Activated CD8-positive, alpha-beta memory T cell treated with anti-CD3 and anti-CD28 coated beads, Interleukin-2, amount 50 U/mL, for 48 hours (primary cell): ENCODE results near the gene USP8.
"Not testable (repeated sequence)": the region's sequence is repeated elsewhere in the genome, so short reads cannot be mapped to it uniquely, and the experiment has no call there.

Source experiments
- DNase-seq: peaks from one replicate; pipeline ENCODE4 v3.0.0-alpha.2; 2020

USP8 gene

DNA sequence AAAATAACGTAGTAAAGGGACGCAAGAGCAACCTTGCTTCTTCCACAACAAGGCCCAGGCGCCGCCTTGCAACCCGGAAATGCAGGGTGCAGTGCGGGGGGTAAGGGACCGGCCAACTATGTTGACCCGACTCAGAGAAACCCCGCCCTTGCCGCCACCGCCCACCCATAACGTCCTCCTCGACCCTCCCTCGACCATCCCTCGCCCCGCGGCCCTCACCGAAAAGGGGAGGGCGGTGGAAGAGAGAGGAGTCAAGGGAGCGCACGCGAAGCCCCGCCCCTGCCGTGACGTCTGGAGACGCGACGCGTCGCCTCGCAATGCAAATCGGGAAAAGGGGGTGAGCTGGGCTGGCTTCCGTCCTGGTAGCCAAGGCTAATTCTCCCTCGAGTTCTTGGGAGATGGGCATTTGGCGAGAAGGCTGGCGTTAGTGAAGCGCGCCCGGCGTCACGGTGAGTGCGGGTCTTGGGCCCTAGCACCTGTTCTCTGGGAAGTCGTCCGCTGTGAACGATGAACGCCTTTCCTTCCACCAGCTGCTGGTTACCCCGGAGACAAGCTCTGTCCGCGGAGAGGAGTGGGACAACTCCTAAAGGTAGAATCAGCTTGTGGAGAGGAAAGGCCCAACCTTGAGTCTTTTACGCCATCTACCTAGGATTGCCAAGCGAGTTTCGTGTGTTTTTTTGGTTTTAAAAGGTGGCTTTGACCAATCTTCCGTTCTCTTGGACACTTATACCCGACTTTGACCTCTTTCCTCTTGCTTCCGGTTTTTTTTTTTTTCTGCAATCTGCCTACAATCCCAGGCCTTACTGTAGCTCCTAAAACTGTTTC is at the start of gene USP8:
Gene USP8 (plus strand): TSS at position 340 of the 825 bp plus-strand sequence. CDS start 14,669 bp downstream, outside the sequence.
- DNase-seq, result peak; percentile 97

DNA sequence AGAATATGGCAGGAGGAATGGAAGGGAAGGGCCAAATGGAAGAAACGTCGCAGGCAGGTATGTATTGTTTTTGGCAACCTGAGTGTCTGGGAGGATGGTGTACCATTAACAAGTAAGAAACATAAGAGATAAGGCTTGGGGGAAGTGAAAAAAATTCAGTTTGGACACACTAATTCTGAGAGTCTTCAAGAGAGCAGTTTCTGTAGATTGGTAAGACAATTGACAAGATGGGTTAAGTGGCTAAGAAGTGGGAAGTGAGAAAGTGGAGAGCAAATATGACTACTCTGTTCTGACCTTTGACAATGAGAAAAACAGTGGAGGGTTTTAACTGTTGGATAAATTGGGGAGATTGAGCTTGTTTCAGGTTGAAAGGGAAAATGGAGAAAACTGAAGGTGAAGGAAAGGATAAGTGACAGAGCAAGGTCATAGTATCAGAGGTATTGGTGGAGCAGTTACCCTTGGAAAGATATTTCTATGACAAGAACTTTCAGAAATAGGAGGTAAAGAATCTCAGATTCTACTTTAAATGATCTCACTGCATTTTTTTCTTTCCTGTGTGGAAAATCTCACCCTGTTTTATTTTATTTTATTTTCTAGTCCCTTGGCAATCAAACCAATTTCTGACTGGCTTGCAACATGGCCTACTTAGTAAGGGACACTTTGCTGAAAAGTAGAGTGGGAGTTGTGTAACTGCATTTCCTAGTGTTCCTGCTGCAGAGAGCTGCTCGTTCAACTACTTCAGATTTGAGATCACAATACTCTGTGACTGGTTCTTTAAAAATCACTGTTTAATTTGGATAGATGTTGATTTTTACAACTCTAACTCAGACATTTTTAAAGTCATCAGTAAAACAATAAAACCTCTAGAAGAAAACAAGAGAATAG is 46.1 kb upstream of the USP8 start:
- DNase-seq, result no peak

DNA sequence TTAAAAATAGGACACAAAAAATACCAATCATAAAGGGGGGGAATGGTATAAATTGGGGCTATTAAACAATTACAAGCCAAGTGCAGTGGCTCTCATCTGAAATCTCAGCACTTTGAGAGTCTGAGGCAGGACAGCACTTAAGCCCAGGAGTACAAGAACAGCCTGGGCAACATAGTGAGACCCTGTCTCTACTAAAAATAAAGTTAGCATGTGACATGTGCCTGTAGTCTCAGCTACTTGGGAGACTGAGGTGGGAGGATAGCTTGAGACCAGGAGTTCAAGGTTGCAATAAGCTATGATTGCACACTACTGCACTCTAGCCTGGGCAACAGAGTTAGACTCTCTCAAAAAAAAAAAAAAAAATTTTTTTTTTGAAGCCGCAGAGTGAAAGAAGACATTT is 45.4 kb upstream of the USP8 start:
- DNase-seq, result no peak

DNA sequence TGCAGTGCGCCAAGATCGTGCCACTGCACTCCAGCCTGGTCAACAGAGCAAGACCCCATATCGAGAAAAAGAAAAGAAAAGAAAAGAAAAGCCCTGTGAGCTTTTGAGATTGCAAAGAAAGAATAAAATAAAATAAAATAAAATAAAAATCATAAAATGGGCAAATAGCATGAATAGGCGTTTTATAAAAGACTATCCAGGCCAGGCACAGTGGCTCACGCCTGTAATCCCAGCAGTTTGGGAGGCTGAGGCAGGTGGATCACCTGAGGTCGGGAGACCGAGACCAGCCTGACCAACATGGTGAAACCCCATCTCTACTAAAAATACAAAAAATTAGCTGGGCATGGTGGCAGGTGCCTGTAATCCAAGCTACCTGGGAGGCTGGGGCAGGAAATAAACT is 44.8 kb upstream of the USP8 start:
- DNase-seq, result not testable (repeated sequence)

DNA sequence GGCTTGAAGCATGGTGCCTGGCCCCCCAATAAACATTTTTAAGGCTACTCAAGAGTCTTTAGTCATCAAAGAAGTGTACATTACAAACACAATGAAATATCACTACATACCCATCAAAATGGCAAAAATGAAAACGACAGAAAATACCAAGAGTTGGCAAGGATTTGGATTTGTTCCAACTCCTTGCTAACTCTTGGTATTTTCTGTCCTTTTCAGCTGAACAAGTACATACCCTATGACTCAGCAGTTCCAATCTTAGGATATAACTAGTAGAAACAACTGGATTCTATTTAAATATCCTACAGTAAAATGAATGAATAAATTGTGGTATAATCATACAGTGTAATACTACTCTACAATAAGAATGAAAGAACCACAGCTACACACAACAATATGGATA is 44.1 kb upstream of the USP8 start:
- DNase-seq, result no peak

DNA sequence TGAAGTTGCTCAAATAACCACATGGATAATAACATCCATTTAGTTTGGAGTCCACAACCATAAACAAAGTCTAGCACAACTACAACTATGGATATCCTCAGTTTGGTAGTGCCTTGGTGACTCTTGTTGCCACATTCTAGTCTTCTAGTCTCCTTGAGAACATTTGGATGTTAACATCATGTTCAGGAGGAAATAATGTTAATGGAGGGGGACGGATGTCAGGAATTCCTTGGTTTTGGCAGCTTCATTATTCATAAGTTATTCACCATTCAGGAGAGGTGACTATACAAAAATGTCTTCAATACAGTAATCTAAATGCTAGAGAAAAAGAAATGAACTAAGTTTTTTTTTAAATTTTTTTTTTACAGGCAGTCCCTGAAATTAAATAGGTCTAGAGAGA is 42.8 kb upstream of the USP8 start:
- no peak for DNase-seq

DNA sequence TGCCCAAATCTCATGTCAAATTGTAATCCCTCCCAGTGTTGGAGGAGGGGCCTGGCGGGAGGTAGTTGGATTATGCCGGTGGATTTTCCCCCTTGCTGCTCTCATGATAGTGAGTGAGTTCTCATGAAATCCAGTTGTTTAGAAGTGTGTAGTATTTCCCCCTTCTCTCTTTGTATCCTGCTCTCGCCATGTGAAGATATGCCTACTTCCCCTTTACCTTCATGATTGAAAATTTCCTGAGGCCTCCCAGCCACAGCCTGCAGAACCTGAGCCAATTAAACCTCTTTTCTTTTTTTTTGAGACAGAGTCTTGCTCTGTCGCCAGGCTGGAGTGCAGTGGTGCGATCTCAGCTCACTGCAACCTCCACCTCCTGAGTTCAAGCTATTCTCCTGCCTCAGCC is 41.8 kb upstream of the USP8 start:
- not testable (repeated sequence) for DNase-seq

DNA sequence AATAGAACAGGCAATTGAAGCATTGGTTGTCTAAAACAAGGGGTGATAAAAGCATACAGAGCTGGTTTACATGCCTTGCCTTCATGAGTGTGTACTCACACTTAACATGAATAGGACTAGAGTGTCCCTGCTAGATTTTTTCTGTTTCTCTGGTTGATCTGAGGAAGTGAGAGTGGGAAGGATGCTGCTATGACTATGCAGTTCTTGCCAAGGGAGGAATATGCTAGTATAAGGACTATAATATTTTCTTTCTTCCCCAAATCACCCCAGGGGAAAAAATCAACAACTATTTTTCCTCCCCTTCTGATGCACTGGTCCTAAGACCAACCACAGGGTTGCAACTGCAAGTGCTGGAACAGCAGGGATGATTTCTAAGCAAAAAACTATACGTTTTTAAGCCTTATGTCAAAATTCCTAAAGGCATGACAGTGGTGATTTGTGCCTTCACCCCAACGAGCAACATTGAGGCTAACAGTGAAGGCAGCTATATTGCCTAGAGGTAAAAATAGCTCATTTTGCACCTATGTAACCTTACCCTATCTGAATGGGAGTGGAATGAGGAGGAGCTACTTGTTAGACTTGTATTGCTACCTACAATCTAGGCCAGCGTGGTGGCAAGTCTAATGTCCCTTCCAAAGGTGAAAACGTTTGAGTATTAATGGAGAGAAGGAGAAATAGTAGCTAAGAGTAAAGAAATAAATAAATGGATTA is 33.5 kb upstream of the USP8 start:
- DNase-seq, result no peak

DNA sequence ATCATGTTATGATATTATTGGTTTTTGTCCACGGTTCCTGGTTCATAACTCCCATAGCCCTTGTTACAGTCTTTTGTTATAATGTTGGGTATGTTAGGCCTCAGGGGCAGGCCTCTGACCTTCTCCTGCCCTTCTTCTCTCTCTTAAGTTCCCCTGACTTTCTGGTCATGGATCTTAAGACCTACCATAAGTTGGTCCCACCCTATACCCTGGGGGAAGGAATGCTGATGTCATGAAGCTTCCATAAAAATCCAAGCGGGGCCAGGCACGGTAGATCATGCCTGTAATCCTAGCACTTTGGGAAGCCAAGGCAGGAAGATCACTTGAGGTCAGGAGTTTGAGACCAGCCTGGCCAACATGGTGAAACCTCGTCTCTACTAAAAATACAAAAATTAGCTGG is 32.6 kb upstream of the USP8 start:
- DNase-seq, result not testable (repeated sequence)

DNA sequence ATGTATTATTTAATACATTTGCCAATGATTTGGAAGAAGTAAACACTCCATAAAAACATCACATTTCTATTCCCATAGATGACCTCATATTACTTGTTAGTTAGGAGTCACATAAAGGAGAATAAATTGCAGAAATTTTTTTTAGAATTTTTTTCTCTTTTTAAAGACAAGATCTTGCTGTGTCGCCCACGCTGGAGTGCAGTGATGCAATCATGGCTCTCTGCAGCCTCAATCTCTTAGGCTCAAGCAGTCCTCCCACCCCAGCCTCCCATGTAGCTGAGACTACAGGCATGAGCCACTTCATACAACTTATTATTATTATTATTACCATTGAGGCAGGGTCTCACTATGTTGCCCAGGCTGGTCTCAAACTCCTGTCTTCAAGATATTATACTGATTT is 12.3 kb upstream of the USP8 start:
- no peak for DNase-seq

DNA sequence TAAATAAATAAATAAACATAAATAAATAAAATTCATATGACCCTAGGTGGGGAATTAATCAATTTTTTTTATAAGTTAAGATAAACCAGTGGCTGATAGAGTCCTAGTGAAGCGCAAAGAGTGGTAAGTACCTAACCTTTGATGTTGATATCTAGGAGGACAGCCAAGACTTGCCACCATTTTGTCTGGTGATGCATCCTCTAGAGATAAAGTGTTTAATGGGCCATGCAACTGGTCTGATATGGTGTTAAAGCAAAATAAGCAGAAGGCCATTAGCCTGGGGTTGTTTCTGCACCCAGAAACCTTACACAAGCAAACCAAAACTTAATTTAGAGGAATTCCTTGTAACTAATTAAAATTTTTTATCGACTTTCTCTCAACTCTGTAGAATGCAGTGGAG is 9.6 kb upstream of the USP8 start:
- no peak for DNase-seq

DNA sequence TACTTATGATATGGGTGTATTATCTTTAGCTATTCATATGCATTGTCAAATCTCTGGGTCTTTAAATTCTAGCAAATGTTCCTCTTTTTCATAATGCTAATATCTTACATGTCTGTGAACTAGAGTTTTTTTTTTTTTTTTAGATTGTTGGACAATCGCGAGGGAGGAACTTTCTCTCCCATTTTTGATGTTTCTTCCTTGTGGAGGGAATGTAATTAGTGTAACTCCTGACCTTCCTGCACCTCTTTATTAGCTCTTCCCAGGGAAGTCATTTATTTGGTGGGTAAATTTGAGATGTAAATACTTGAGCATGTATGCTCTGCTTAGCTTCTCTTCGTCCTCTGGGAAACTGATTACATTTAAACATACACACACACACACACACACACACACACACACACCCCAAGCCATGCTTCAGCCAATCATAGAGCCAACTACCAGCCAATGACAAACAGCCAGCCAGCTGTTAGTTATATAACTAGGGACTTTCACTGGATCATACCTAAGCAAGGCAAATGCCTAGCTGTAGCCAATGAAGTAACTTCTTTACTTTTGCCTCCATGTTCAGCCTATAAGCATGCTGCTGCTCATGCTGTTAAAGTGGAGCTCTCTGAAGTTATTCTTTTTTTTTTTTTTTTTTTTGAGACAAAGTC is 8.3 kb upstream of the USP8 start:
- no peak for DNase-seq

DNA sequence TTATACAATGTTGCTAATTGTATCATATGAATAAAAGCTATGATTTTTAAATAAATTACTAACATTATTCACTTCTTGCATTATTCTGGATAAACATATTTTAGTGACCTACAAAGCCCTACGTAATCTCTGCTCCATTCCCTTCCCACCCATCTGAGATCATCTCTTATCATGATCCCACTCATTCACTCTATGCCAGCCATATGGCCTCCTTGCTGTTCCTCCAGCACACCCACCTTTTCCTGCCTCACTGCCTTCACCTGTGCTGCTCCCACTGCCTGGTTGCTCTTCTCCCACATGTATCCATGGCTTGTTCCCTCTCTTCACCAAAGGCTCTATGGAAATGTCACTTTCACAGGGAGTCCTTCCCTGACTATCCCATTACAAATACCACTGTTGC is 7.3 kb upstream of the USP8 start:
- DNase-seq, result no peak

DNA sequence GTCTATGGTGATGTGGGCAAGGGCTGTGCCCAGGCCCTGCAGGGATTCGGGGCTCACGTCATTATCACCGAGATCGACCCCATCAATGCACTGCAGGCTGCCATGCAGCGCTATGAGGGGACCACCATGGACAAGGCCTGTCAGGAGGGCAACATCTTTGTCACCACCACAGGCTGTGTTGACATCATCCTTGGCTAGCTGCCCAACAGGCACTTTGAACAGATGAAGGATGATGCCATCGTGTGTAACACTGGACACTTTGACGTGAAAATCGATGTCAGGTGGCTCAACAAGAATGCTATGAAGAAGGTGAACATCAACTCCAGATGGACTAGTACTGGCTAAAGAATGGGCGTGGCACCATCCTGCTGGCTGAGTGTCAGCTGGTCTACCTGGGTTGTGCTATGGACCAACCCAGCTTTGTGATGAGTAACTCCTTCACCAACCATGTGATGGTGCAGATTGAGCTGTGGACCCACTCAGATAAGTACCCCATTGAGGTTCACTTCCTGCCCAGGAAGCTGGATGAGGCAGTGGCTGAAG is 6.1 kb upstream of the USP8 start:
- no peak for DNase-seq

DNA sequence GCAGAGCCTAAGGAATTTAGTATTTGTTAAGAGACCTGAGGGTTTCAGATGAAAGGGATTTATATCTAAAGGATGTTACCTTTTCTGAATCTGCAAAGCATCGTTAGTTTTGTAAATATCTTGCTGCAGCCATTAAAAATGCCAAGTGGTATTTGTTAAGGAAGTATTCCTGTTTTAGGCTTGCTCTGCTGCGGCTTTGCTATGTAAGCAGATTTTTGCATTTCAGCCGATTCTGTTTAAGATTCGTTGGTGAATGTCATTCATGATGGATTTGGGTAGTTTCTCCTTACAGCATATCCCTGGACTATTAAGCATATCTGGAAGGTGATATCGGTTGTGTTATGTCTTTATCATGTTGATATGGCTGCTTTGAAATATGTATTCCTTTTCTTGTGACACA is 1.0 kb downstream of the USP8 start:
- no peak for DNase-seq

DNA sequence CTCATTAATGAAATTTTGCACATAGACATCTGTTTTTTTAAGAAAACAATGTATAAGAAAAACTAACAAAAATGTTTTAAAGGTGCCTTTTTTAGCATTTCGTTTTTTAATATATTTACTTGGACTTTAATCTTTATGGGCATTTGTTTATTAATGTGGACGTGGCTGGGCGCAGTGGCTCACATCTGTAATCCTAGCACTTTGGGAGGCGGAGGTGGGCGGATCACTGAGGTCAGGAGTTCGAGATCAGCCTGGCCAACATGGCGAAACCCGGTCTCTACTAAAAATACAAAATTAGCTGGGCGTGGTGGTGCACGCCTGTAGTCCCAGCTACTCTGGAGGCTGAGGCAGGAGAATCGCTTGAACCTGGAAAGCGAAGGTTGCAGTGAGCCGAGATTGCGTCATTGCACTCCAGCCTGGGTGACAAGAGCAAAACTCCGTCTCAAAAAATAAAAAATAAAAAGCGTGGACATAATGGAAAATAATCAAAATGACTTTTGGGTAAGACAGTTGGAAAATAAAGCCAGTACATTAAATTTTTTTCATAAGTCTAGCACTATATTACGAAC is 1.6 kb downstream of the USP8 start:
- not testable (repeated sequence) for DNase-seq

DNA sequence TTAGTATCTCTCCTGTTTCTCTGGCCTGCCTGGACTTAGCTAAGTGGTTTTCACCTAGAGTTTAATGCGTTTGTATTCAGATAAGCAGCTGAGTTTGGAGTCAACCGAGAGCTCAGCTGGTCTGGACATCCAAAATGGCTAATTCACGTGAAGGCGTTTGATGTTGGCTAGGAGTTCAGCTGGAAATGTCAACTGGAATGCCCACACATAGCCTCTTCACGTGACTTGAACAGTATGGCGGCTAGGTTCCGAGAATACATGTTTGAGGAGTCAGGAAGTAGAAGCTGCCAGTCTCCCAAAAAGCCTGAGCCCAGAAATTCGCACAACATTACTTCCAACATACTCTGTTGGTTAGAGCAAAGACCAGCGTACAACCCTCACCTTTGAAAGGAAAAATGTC is 2.2 kb downstream of the USP8 start:
- DNase-seq, result no peak

DNA sequence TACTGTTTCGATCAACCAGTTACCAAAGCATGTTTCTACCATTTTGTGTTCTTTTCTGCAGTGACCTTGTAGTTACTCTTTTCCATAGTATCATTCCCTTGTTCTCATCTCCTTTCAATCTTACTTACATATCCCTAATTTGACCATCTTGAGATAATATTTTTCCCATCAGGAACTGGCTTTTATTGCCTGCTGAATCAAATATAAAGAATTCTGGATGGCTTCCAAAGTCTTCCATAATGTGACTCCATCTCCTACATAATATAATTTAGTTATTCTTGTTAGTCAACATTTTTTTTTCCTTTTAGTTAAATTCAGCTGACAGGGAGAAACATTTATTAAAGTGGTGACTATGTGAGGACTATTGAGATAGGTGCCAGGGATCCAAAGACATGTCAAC is 7.0 kb downstream of the USP8 start:
- no peak for DNase-seq

DNA sequence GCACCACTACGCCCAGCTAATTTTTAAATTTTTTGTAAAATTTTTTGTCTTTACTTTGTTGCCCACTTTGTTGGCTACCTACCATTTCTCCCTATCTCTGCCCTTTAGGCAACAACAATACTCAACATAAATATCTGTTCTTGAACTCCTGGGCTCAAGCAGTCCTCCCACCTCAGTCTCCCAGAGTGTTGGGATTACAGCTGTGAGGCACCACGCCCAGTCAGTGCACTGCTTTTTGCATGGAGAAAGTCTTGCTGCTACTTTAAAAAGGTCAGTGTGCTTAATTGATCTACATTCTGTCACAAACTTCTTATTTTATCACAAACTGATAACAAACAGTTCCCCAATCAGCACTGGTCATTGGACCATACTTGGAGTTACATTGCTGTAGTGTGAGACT is 8.0 kb downstream of the USP8 start:
- no peak for DNase-seq

DNA sequence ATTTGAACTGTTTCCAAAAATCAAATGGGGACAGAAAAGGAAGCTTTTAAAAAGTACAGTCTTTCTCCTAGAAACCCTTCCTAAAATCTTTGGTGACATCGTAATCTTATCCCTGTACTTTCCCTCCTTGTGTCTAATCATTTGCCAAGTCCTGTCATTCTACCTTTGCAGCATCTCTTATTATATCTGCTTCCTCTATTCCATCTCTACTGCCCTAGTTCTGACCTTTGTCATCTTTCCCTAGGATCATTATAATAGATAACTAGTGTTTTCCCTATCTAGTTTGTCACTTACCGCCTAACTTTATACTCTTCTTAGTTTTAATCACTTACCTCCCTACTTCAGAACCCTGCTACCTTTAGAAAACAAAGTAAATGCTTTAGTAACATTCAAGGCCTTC is 11.6 kb downstream of the USP8 start:
- no peak for DNase-seq

DNA sequence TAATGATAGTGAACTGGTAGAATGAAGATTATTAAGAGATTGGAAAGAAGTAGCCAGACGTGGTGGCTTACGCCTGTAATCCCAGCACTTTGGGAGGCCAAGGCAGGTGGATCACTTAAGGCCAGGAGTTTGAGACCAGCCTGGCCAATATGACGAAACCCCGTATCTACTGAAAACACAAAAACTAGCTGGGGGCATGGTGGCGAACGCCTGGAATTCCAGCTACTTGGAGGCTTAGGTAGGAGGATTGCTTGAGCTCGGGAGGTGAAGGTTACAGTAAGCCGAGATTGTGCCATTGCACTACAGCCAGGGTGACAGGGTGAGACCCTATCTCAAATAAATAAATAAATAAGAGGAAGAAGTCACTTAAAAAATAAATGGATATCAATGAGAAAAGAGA is 14.0 kb downstream of the USP8 start:
- DNase-seq, result no peak

DNA sequence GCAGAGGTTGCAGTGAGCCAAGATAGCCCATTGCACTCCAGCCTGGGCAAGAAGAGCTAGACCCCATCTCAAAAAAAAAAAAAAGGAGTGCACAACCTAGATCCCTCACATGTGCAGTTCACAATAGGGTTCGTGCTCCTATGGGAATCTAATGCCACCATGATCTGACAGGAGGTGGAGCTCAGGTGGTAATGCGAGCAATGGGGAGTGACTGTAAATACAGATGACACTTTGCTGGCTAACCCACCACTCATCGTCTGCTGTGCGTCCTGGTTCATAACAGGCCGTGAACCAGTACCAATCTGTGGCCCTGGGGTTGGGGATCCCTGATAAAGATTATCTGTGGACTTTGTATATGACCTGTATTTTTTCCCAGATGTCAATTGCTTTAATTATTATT is 16.7 kb downstream of the USP8 start:
- no peak for DNase-seq
